GM19328 (cell line): ENCODE results near the gene PPL.
"Not testable (repeated sequence)": the region's sequence is repeated elsewhere in the genome, so short reads cannot be mapped to it uniquely, and the experiment has no call there.

Experiments used
- ATAC-seq: cut with Tn5 transposase; IDR thresholded peaks from one replicate; pipeline ENCODE4 v1.9.1; 2021; ENCODE audit warnings: mild to moderate bottlenecking, moderate library complexity; ENCODE audit not compliant: unreplicated experiment

The PPL gene

GRCh38 chr16:4913774-4914525 is 23.0 kb downstream of the PPL start:
- no peak for ATAC-seq

GRCh38 chr16:4913130-4913773 is 23.7 kb downstream of the PPL start:
- no peak for ATAC-seq

GRCh38 chr16:4911970-4912386 is 25.0 kb downstream of the PPL start:
- no peak for ATAC-seq

- ATAC-seq: no peak
Observed at GRCh38 chr16:4910828-4911227, 26.1 kb downstream of the PPL start.

DNA sequence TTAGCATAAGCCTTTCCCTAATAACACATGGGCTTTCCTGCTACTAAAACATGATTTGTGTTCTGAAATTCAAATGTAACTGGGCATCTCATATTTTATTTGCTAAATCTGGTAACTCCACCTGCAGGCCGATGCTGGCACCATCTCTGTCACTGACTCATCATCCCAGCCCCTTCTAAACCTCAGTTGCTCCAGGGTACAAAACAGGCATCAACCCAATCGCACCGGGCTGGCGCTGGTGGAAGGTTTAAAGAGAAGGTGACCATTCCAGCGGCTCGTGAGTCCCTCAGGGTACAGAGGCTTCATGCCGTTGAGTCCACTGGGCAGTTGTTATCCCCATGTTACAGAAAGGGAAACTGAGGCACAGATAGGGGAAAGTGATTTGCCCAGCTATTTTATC is 27.1 kb downstream of the PPL start:
- ATAC-seq: no peak

- ATAC-seq: no peak
Observed at GRCh38 chr16:4908854-4909401, 28.0 kb downstream of the PPL start.

DNA sequence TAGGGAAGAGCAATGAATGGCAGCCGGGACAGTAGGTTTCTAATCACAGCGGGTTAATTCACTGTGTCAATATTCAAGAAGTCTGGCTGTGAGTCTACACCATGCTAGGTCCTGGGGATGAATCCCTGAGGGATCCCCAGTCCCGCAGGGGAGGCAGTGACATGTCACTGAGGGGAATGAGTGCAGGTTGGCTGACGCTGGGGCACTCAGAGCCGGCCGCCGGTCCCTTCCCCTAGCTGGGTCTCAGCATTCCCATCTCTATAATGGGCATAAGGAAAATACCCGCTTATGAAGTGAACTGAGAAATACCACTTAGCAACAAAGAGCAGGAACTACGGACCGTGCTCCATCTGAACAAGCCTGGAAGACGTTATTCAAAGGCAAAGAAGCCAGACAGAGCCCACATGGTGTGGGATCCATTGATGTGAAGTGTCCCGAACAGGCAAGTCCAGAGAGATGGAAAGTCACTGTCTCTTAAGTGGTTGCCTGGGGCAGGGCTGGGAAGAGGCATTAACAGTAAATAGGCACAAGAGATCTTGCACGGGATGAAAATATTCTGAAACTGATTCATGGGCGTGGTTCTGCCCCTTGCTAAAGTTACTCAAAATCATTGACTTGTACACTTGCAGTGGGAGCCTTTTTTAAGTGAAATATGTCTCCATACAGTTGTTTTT is 31.9 kb downstream of the PPL start:
- no peak for ATAC-seq

- ATAC-seq: no peak
Observed at GRCh38 chr16:4904108-4904941, 32.6 kb downstream of the PPL start.

- no peak for ATAC-seq
Observed at GRCh38 chr16:4902038-4902437, 34.9 kb downstream of the PPL start.

GRCh38 chr16:4900750-4901149 is 36.2 kb downstream of the PPL start:
- ATAC-seq: no peak

- ATAC-seq: no peak
Observed at GRCh38 chr16:4900036-4900435, 36.9 kb downstream of the PPL start.

DNA sequence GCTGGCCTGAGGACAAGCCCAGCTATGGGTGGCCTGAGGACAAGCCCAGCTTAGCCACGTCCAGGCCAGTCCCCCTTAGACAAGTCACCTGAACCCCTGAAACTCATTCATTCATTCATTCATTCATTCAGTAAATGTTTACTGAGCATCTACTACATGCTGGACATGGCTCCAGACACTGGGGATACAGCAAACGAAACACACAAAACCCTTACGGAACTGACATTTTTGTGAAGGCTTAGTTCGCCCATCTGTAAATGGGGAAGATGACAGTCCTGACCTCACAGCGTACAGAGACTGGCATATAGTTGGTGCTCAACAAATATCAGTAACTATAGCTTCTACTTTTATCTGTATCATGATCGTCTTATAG is 37.5 kb downstream of the PPL start:
- no peak for ATAC-seq

DNA sequence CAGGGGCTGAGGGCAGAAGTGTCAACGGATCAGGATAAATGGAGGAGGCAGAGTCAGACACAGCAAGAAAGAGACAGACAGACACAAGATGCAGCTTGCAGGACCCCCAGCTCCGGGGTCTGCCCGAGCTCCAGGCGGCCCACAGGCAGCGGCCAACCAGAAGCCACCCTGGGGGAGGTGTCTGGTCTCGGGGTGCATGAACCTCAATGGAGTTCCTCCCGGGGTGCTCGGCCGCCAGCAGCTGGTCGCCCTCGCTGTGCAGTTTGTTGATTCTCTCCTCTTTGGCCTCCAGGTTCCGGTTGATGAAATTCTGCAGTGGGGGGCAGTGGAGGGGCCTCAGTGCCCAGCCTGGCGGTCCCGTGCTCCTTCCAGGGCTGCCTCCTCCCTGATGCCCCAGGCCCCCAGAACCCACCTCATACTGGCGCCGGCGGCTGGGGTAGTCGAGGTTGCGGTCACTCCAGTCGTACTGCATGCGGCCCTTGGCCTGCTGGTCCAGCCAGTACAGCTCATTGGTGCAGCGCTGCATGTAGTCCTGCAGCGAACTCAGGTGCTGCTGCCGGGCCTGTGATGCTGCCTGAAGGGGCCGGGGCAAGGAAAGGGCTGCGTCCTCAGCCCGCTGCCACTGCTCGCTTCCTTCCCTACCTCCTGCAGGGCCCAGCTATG is 38.0 kb downstream of the PPL start:
- ATAC-seq: no peak

DNA sequence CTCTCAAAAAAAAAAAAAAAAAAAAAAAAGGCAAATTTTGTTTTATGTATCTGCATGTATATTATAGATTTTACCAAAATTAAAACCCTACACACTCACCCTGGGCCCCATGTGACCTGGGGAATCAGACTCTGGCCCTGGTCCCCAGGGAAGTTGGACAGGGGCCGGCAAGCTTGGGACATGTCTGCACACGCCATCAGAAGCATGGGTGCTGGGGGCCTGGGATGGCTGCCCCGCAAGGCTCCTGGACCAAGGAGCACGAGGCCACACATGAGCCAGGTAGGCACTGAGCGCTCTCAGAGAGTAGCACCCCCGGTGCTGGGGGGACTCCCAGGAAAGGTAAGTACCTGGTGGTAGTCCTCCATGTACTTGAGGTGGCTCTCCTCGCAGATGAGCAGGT is 39.6 kb downstream of the PPL start:
- ATAC-seq: no peak

DNA sequence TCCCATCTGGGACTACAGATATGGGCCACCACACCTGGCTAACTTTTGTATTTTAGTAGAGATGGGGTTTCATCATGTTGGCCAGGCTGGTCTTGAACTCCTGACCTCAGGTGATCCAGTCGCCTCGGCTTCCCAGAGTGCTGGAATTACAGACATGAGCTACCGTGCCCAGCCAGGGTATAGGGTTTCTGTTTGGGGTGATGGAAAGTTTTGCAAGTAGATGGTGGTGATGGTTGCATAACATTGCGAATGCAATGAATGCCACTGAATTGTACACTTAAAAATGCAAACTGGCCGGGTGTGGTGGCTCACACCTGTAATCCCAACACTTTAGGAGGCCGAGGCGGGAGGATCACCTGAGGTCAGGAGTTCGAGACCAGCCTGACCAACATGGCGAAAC is 40.2 kb downstream of the PPL start:
- not testable (repeated sequence) for ATAC-seq

- no peak for ATAC-seq
Observed at GRCh38 chr16:4895366-4895765, 41.6 kb downstream of the PPL start.

GRCh38 chr16:4894276-4895150 is 42.4 kb downstream of the PPL start:
- no peak for ATAC-seq

DNA sequence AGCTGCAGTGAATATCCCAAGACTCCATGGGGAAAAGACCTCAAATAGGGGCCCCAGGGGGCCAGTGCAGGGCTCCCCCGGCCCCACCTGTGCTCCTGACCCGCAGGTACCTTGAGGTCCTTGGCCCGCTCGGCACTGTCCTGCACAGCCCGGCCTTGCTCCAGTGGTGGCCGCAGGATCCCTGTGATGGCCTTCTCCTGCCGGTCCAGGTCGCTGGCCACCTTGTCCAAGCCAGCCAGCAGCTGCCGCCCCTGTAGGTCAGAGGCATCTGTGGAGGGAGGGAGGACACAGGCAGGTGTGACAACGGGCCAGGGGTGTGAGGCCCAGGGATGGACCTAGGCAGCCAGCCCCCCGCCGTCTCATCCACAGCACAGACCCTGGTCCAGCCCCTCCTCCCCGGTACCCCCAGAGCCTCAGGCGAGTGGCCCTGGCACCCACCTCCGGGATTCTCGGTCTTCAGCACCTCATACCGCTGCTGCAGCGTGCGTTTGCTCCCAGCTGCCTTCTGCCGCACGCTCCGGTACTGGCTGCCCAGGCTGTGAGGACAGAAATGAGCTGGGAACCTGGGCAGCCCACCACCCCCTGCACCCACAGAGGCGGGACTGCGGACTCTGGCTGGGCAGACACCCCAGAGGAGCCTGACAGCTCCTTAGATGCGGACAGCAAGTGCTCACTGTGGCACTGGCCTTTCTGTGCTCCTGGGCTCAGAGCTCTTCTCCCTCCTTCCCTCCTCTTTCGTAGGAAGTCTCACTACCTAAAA is 43.7 kb downstream of the PPL start:
- ATAC-seq: no peak
